Epidermal melanocyte (primary cell): ENCODE results near the gene HSPB2.
"Not testable (repeated sequence)": the region's sequence is repeated elsewhere in the genome, so short reads cannot be mapped to it uniquely, and the experiment has no call there.

ENCODE experiments used
- DNase-seq: peaks from one replicate; pipeline ENCODE4 v3.0.0; 2011; ENCODE audit warnings: low spot score; ENCODE audit not compliant: insufficient read length

Gene HSPB2

GRCh38 chr11:111913031-111913861, 712 bp downstream of the HSPB2 start:
- DNase-seq, result no peak

- DNase-seq, result peak; percentile 67
Measured at GRCh38 chr11:111913997-111914396, 1.5 kb downstream of the HSPB2 start.

GRCh38 chr11:111916768-111917167, 4.2 kb downstream of the HSPB2 start:
- no peak for DNase-seq

GRCh38 chr11:111917312-111917711, 4.8 kb downstream of the HSPB2 start:
- no peak for DNase-seq

- no peak for DNase-seq
Measured at GRCh38 chr11:111917788-111918187, 5.3 kb downstream of the HSPB2 start.

- no peak for DNase-seq
Measured at GRCh38 chr11:111918390-111919256, 6.1 kb downstream of the HSPB2 start, which contains the start of gene C11orf52. Gene C11orf52 (plus strand): TSS chr11:111918913. CDS start chr11:111918973, 60 bp downstream.

- no peak for DNase-seq
Measured at GRCh38 chr11:111920908-111921307, 8.4 kb downstream of the HSPB2 start.

GRCh38 chr11:111921541-111922230, 9.2 kb downstream of the HSPB2 start:
- no peak for DNase-seq

- DNase-seq, result peak; percentile 29
Measured at GRCh38 chr11:111922803-111923202, 10.3 kb downstream of the HSPB2 start.

GRCh38 chr11:111923351-111923788, 10.8 kb downstream of the HSPB2 start:
- no peak for DNase-seq

GRCh38 chr11:111923951-111924350, 11.4 kb downstream of the HSPB2 start:
- no peak for DNase-seq

GRCh38 chr11:111925953-111926352, 13.4 kb downstream of the HSPB2 start:
- no peak for DNase-seq

- peak; percentile 93 for DNase-seq
Measured at GRCh38 chr11:111926505-111927391, 14.2 kb downstream of the HSPB2 start.

- DNase-seq, result no peak
Measured at GRCh38 chr11:111930472-111930871, 17.9 kb downstream of the HSPB2 start.

- DNase-seq, result no peak
Measured at GRCh38 chr11:111932611-111932950, 20.0 kb downstream of the HSPB2 start.

GRCh38 chr11:111933176-111933575, 20.6 kb downstream of the HSPB2 start:
- DNase-seq, result not testable (repeated sequence)

GRCh38 chr11:111933872-111934271, 21.3 kb downstream of the HSPB2 start:
- no peak for DNase-seq

- DNase-seq, result no peak
Measured at GRCh38 chr11:111934306-111934705, 21.8 kb downstream of the HSPB2 start.

- no peak for DNase-seq
Measured at GRCh38 chr11:111935317-111936039, 22.9 kb downstream of the HSPB2 start.

- no peak for DNase-seq
Measured at GRCh38 chr11:111936040-111936540, 23.6 kb downstream of the HSPB2 start.
